COLO668 (cell line): Measurements from ENCODE around the gene FAM161B.

Source experiments
- DNase-seq: peaks from one replicate; lab custom pipeline; 2025; ENCODE audit not compliant: unreplicated experiment; lab: John Stamatoyannopoulos, UW

FAM161B gene

DNA sequence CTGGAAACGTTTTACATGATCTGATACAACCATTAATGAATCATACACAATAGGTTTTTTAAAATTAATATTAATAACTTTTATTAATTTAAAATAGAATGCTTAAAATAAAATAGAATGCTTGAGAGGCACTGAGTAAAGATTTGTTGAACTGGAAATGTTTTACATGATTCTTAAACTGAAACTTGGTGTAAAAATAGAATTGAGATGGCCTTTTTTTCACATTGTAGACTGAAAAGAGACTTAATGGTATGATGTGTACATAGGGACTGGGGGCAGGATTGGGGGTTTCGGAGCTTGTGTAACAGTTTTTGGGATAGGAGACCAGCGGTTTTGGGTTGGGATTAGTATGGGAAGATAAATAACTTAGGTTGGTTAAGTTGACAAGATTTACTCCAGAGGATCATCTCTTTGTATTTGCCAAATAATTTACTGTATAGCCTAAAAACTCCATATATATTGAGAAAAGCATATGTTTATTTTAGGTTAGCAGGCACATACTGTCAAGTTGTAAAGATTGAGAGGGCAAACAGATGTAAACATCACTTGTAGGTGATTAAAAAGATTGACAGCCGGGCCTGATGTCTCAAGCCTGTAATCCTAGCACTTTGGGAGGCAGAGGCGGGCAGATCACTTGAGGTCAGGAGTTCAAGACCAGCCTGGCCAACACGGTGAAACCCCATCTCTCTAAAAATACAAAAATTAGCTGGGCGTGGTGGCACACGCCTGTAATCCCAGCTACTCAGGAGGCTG, 65.3 kb downstream of the FAM161B start:
- DNase-seq = no peak
